LNCAP (cell line): ENCODE data around the gene GABRB2.

Experiments
- TF ChIP-seq, protein P1 (sequence below): fragments of 450-650 bp; IDR thresholded peaks from 2 replicates; pipeline ENCODE4 v1.5.1; 2017; ENCODE audit warnings: mild to moderate bottlenecking

Gene GABRB2

GRCh38 chr5:161295721-161296250 is 250.7 kb downstream of the GABRB2 start:
- TF ChIP-seq, protein P1, sequence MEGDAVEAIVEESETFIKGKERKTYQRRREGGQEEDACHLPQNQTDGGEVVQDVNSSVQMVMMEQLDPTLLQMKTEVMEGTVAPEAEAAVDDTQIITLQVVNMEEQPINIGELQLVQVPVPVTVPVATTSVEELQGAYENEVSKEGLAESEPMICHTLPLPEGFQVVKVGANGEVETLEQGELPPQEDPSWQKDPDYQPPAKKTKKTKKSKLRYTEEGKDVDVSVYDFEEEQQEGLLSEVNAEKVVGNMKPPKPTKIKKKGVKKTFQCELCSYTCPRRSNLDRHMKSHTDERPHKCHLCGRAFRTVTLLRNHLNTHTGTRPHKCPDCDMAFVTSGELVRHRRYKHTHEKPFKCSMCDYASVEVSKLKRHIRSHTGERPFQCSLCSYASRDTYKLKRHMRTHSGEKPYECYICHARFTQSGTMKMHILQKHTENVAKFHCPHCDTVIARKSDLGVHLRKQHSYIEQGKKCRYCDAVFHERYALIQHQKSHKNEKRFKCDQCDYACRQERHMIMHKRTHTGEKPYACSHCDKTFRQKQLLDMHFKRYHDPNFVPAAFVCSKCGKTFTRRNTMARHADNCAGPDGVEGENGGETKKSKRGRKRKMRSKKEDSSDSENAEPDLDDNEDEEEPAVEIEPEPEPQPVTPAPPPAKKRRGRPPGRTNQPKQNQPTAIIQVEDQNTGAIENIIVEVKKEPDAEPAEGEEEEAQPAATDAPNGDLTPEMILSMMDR: no peak

GRCh38 chr5:161288071-161288470 is 258.5 kb downstream of the GABRB2 start:
- TF ChIP-seq, protein P1: no peak

DNA sequence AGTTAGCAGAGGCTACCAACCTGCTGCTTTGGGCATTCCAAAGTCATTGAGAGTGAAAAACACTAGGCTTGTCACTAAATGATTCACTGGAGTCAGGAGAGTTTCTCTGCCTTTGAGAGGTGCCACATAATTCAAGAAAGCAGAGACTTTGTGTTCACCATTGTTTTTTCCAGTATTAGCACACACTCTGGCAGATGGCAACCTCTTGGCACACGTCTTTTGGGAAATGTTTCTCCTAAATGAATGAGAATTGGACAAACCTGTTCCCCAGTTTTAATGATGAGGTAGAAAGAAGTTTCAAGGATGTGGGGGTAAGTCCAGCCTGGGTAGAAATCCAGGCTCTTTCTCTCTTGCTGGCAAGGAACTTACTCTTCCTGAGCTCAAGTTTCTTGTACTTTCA is 259.1 kb downstream of the GABRB2 start:
- TF ChIP-seq, protein P1: no peak

- TF ChIP-seq, protein P1: no peak
These were observed 260.4 kb downstream of the GABRB2 start for GRCh38 chr5:161286066-161286655.

- TF ChIP-seq, protein P1: no peak
These were observed 262.1 kb downstream of the GABRB2 start for GRCh38 chr5:161284445-161284844.

DNA sequence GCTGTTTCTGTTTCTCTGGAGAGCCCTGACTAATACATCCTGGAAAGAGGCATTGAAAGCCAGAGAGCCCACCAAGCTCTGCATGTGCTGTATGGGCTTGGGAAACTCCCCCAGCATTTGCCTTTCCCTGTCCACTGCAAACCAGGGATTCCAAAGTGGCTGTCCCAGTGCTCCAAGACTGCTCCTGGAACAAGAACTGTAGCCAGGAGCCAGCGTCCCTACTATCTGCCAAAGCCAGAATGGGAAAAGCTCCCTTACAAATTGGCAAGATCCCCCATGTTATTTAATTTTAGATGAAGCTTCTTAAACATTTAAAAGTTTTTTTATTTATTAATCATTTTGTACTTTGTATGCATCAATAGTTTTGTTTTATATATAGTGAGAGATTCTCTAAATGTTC is 263.2 kb downstream of the GABRB2 start:
- TF ChIP-seq, protein P1: no peak

DNA sequence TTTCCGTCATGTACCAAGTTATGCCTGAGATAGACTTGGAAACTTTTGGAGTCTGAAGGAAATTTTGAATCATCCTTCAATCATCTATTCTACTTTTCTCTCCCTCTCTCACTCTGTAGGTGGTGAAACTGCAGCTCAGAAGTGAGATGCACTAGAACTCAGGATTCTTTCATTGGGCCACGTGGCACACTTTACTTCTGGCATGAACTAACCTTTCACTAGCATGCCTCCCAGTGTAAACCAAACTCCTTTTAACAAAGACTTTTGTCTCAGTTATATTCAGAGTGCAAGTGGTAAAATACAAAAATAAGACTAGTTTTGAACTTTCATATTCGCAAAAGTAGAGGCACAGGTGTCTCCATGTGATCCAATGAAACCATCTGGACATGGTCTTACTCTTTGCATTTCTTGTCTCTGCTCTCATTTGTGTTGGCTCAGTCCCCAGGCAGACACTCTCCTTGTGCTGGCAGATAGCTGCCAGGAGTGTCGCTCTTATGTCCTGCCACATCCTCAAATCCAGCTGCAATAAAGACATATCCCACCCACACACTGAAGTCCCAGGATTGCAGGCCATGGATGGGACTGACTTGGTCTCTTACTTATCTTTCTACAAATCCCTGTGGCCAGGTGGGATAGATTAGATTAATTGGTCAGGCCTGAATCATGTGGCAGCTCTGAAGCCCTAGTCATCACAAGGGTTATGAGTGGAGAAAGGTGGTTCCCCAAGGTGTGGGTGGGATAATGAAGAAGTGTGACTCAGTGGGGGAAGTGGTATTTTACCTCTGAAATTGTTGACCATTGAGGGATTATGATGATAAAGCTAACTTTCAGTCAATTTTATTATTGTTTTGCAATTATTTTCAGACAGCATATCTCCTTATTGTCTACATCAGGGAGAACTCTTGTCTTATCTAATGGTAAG is 267.5 kb downstream of the GABRB2 start:
- TF ChIP-seq, protein P1: no peak
